Activated naive CD4-positive, alpha-beta T cell treated with anti-CD3 and anti-CD28 coated beads, Interleukin-2, amount 50 U/mL, for 72 hours (primary cell): ENCODE data around the gene DDX24. TPM values are rescaled to one million over a fixed set of nuclear protein-coding genes. Genes with fewer than 3 reads are reported as not detected.

Experiments
- ATAC-seq, 2 donors: fragments of 150-1000 bp; cut with Tn5 transposase; 2 replicates each; pipeline ENCODE4 v1.10.0; 2021; ENCODE audit warnings: mild to moderate bottlenecking in 2 of 2, moderate library complexity in 2 of 2
- DNase-seq, 2 donors: peaks; one replicate each; pipeline ENCODE4 v3.0.0; 2021 to 2022; ENCODE audit warnings: low spot score in 2 of 2
- H3K27ac Mint-ChIP-seq, 2 donors: one replicate each; pipeline ENCODE4 v1.8.0; 2022; ENCODE audit warnings: mild to moderate bottlenecking in 2 of 2, mixed read lengths in 2 of 2
- H3K36me3 Mint-ChIP-seq, 2 donors: one replicate each; pipeline ENCODE4 v1.8.0; 2022; ENCODE audit warnings: mixed read lengths in 2 of 2
- H3K9me3 Mint-ChIP-seq, 2 donors: one replicate each; pipeline ENCODE4 v1.8.0; 2022; ENCODE audit warnings: mixed read lengths in 2 of 2
- total RNA-seq, 2 donors: library from RNA; stranded (reverse); gene quantifications; one replicate each; pipeline ENCODE4 v1.2.3, GENCODE V29; 2022

DDX24 gene
- total RNA-seq, 2 donors from 2014 or later: 182 to 210 TPM

DNA sequence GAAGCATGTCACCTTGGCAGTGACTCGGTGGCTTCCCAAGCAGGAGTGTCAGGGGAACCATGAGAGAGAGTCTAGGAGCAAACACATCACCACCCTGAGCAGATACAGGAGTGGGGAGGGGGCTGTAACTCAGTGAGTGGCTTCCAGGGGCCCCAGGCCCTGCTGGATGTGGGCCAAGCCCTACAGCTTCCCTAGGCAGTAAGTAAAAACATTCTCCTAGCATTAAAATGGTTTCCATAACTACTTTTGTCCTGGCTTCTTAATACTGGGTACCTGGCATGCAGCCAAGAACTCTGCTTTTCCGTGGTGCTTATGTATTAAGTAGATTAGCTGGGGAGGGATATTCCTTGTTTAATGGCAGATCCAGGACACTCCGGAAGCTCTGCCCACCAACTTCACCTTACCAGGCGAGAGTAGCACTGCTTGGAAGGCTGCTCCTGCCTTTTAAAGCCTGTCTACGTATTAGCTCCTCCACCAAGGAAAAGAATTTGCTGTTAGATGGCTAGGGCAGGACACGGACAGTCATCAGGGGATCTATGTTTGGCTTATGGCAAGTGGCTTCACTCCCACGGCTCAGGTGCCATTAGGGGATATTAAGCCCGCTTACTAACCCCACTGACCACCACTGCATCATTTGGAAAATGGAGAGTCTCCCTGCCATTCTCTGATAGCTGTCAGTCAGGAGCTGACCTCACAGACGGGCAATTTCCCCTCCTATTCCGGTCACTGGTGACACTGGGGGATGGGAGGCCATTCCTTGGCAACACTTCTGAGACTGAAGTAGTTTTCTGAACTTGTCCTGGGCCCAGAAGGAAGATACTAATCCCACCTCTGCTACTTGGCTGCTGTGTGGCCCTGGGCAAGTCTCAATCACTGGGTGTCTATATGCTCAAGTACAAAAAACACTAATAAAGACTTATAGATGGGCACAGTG lies 32.0 kb downstream of the DDX24 start:
- peak overlapping the region in 1 of 2 donors; percentile 65 for H3K27ac Mint-ChIP-seq
- no peak for DNase-seq
- no peak for ATAC-seq
- H3K9me3 Mint-ChIP-seq: no peaks in the 10 kb centered on the region
- H3K36me3 Mint-ChIP-seq: peaks cover 13 to 28% of the 10 kb centered on the region in 2 donors

DNA sequence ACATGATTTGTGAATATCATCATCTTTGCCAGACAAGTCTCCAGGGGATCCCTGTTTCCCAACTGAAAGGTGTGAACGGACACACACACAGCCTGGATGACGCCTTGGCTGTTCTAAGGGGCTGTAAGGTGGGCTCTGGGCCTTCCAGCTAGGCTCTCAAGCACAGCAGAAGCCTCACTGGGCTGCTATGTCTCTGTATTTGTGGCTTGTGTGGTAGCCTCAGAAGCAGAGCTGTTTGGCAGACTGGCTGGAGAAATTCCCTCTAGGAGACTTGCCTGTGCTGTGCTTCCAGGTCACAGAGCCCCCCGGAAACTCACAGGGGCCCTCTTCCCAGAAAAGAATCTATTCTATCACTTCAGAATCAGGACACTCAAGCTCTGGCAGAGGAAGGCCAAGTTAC lies 33.4 kb downstream of the DDX24 start:
- no peaks in the 10 kb centered on the region for H3K9me3 Mint-ChIP-seq
- ATAC-seq: no peak
- H3K27ac Mint-ChIP-seq: peak overlapping the region in 1 of 2 donors; percentile 65
- peaks cover 12 to 25% of the 10 kb centered on the region in 2 donors for H3K36me3 Mint-ChIP-seq
- DNase-seq: no peak

DNA sequence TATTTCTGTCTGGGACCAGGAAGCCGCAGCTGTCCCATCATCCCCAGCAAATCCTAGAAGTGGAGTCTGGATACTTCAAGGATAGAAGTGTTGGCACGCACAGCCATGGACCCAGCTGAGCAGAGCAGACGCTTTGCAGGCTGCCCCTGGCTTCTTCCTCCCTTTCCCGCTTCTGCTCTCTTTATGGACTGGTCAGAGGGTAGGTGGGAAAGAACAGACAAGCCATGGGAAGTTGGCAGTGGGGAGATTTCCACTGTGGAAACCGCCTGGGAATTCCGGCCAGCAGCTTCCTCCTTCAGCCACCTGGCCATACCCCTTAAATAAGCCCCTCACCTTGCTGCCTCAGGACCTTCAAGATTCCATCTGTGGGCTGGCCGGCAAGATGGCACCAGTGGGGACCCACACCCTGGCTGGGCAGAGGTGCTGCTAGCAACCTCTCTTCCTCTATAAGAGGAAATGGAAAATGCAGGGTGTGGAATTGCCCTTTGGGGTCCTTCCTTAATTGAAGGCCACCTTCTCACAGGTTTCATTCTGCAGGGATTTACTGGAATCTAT lies 34.2 kb downstream of the DDX24 start:
- ATAC-seq (no peak), DNase-seq (no peak)
- H3K9me3 Mint-ChIP-seq: no peaks in the 10 kb centered on the region
- H3K36me3 Mint-ChIP-seq: peaks cover 5 to 20% of the 10 kb centered on the region in 2 donors
- no peak overlapping the region for H3K27ac Mint-ChIP-seq

DNA sequence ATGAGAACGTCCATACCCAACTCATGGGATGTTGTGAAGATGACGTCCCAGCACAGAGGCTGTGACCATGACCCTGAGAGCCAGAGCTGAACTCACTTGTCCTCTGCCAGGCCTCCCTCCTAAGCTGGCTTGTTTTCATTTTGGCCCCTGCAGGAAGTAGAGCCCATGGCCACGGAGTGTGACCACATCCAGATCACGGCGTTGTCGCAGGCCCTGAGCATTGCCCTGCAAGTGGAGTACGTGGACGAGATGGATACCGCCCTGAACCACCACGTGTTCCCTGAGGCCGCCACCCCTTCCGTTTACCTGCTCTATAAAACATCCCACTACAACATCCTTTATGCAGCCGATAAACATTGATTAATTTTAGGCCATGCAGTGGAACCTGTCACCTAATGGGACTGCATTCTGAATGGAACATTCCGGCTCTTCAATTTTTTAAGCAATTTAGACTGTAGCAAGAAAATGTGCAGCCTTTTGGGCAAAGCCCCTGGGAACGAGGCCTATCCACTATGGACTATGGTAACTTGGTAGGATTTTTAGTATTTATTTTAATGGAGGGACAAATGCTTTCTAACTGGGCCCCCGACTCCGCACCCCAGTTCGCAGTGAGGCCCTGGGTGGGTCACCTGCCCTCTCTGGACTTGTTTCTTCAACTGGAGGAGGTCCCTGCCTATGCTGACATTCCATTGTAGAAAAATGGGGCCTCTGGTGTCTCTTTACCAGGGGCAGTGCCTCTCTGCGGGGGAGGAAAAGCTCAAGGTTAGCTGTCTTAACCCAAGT lies 35.2 kb downstream of the DDX24 start:
- no peak for ATAC-seq
- H3K27ac Mint-ChIP-seq: no peak overlapping the region
- no peaks in the 10 kb centered on the region for H3K9me3 Mint-ChIP-seq
- no peak for DNase-seq
- peaks cover 5 to 10% of the 10 kb centered on the region in 2 donors for H3K36me3 Mint-ChIP-seq

GRCh38 chr14:94045101-94045500 lies 35.9 kb downstream of the DDX24 start:
- H3K36me3 Mint-ChIP-seq: peaks cover 2 to 4% of the 10 kb centered on the region in 2 donors
- DNase-seq (no peak), ATAC-seq (no peak)
- no peak overlapping the region for H3K27ac Mint-ChIP-seq
- no peaks in the 10 kb centered on the region for H3K9me3 Mint-ChIP-seq

DNA sequence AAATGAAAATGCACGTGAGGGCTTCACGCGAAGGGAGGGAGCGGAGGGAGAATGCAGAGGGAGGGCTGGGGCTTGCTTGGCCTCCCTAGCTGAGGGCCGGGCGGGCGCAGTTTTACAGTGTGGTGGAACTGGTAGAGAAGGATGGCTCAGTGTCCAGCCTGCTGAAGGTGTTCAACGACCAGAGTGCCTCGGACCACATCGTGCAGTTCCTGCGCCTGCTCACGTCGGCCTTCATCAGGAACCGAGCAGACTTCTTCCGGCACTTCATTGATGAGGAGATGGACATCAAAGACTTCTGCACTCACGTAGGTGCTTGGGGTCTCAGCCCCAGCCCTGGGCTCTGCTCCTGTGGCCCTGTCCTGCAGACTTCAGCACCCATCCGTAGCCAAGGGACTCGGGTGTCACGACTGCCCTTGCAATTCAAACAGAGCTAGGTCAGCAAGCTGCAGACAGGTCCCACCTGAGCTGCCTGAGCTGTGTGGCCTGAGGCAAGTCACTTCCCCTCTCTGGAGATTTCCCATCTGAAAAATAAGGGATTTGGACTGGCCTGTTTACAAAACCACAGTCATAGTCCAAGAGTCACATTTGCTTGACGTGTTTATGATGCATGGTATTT lies 36.4 kb downstream of the DDX24 start:
- no peak for DNase-seq
- no peak for ATAC-seq
- H3K36me3 Mint-ChIP-seq: no peaks in the 10 kb centered on the region

GRCh38 chr14:94043756-94044475 lies 37.1 kb downstream of the DDX24 start:
- H3K27ac Mint-ChIP-seq: peak overlapping the region; percentile 37 to 88
- H3K36me3 Mint-ChIP-seq: no peaks in the 10 kb centered on the region
- ATAC-seq (no peak), DNase-seq (no peak)
- H3K9me3 Mint-ChIP-seq: no peaks in the 10 kb centered on the region

More for the DNA sequence above, 36.4 kb downstream of the DDX24 start:
- no peaks in the 10 kb centered on the region for H3K9me3 Mint-ChIP-seq
- H3K27ac Mint-ChIP-seq: peak overlapping the region in 1 of 2 donors; percentile 88

DNA sequence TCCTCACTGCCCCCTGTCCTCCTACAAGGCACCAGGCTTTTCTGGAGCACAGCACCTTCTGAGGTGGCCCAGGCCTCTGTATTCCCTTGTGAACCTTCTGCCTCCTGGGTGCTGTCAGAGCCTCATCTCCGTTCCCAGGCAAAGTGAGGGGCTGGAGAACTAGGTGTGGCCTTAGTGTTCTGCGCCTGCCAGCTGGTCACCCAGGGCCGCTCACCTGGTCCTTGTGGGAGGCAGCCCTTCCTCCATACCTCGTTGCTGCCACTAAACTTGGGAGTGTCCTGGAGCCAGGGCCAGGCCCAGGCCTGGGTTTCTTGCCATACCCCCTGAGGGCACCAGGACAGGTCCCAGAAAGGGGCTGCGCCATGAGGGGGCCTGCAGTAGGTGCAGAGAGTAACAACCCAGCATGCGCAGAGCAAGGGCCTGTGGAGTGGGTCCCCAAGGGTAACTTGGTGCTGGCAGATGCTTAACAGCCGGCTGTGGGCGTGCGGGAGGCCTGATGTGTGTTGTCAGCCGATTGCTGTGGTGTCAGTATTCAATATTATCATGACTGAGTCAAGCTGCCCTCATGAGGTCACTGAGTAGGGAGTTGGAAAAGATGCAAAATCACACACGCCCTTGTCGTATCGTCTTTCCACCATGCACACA lies 37.8 kb downstream of the DDX24 start:
- no peaks in the 10 kb centered on the region for H3K36me3 Mint-ChIP-seq
- DNase-seq (no peak), ATAC-seq (no peak)
- H3K9me3 Mint-ChIP-seq: no peaks in the 10 kb centered on the region
- peak overlapping the region; percentile 37 to 88 for H3K27ac Mint-ChIP-seq

- Mint-ChIP-seq H3K9me3 (no peaks in the 10 kb centered on the region), H3K36me3 (no peaks in the 10 kb centered on the region), H3K27ac (peak overlapping the region in 1 of 2 donors; percentile 55)
- DNase-seq (no peak), ATAC-seq (no peak)
Measured at GRCh38 chr14:94042433-94043091, 38.4 kb downstream of the DDX24 start.

DNA sequence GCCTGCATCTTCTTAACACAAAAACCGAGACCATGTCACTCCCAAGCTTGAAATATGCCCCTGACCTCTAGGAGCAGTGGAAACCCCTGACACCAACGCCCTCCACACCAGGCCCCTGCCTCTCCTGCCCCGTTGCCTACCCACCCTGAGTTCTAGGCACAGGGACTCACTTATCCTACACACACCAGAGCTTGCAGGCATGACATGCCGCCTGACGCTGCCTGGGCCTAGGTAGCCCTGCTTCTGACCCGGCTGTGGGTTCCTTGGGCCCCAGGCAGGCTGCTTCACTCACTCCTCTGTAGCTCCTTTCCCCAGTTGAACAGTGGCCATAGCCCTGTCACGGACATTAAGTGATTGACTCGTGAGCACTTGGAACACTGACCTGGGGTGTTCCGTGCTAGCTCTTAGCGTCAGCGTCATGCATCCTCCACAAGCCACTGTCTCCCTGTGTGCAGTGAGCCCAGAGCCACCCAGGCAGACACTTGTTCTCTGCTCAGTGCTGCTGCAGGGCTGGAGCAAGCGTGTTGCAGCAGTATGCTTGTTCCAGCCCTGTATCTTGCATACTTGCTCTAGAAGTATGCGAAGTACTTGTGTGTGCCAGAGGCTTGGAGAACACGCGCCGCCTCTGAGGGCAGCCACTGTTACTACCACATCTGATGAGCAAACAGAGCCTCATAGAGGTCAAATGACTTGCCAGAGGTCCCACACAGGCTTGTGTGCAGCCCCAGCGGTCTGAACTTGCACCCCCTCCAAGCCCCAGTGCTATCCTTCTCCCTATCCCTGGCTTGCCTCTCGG lies 39.3 kb downstream of the DDX24 start:
- no peaks in the 10 kb centered on the region for H3K9me3 Mint-ChIP-seq
- DNase-seq: no peak
- ATAC-seq: no peak
- H3K27ac Mint-ChIP-seq: peak overlapping the region in 1 of 2 donors; percentile 69
- no peaks in the 10 kb centered on the region for H3K36me3 Mint-ChIP-seq

GRCh38 chr14:94040796-94041195 lies 40.2 kb downstream of the DDX24 start:
- peak overlapping the region in 1 of 2 donors; percentile 89 for H3K27ac Mint-ChIP-seq
- DNase-seq: no peak
- H3K9me3 Mint-ChIP-seq: no peaks in the 10 kb centered on the region
- H3K36me3 Mint-ChIP-seq: no peaks in the 10 kb centered on the region
- no peak for ATAC-seq

- Mint-ChIP-seq H3K27ac (peak overlapping the region in 1 of 2 donors; percentile 89), H3K36me3 (no peaks in the 10 kb centered on the region), H3K9me3 (no peaks in the 10 kb centered on the region)
- ATAC-seq (no peak), DNase-seq (no peak)
Measured at GRCh38 chr14:94040247-94040646, 40.8 kb downstream of the DDX24 start.

- DNase-seq (no peak), ATAC-seq (no peak)
- Mint-ChIP-seq H3K36me3 (no peaks in the 10 kb centered on the region), H3K9me3 (no peaks in the 10 kb centered on the region), H3K27ac (peak overlapping the region in 1 of 2 donors; percentile 3)
Measured at GRCh38 chr14:94038921-94039629, 41.9 kb downstream of the DDX24 start.

DNA sequence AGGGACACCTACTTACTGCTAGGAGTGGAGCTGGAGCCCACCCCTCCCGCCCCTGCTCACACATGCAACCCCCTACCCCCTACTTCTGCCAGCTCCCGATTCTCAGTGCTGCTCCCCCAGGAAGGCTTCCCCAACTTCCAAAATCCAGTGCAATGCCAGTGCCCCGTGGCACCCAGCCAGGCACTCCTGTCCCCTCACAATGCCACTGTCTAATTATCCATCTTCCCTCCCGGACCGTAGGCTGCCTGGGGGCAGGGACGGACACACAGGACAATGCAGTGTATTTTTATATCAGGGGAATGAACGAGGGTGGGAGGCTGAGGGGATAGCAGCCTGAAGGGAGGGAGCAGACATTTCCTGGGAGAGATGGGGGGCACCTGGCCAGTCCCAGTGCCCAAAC lies 42.5 kb downstream of the DDX24 start:
- no peak for ATAC-seq
- H3K9me3 Mint-ChIP-seq: no peaks in the 10 kb centered on the region

More for the DNA sequence above, 42.5 kb downstream of the DDX24 start:
- H3K36me3 Mint-ChIP-seq: no peaks in the 10 kb centered on the region
- DNase-seq: no peak
- H3K27ac Mint-ChIP-seq: peak overlapping the region in 1 of 2 donors; percentile 3
